HL-60/S4 treated with phorbol 12-myristate 13-acetate at 8.2 ng/mL for 4 days and 3 days (cell line): ENCODE measurements around the gene CAPN9.

Experiments used
- in situ Hi-C: fragments of 300-500 bp; cut with MboI; formaldehyde crosslinking; loops from 2 replicates; pipeline ENCODE4 v1.15.0; 2022; ENCODE audit warnings: low sequenced_read_pairs

CAPN9 gene

GRCh38 chr1:230820568-230820967 lies 73.4 kb downstream of the CAPN9 start:
- in situ Hi-C loops = no loop called here

- in situ Hi-C loops = no loop called here
These were observed 74.2 kb downstream of the CAPN9 start for GRCh38 chr1:230821346-230821745.

- in situ Hi-C loops = no loop called here
These were observed 74.9 kb downstream of the CAPN9 start for GRCh38 chr1:230822092-230822581.

- in situ Hi-C loops = no loop called here
These were observed 76.2 kb downstream of the CAPN9 start for GRCh38 chr1:230823426-230823825.

- in situ Hi-C loops = no loop called here
These were observed 76.8 kb downstream of the CAPN9 start for GRCh38 chr1:230823931-230824381.

GRCh38 chr1:230824551-230824918 lies 77.3 kb downstream of the CAPN9 start:
- in situ Hi-C loops = no loop called here

GRCh38 chr1:230824919-230825721 lies 77.9 kb downstream of the CAPN9 start:
- in situ Hi-C loops = no loop called here

- in situ Hi-C loops = no loop called here
These were observed 78.6 kb downstream of the CAPN9 start for GRCh38 chr1:230825761-230826160.

- in situ Hi-C loops = no loop called here
These were observed 79.1 kb downstream of the CAPN9 start for GRCh38 chr1:230826166-230826875.

GRCh38 chr1:230827081-230827681 lies 80.0 kb downstream of the CAPN9 start:
- in situ Hi-C loops = no loop called here

GRCh38 chr1:230827801-230828200 lies 80.6 kb downstream of the CAPN9 start:
- in situ Hi-C loops = no loop called here

- in situ Hi-C loops = no loop called here
These were observed 81.2 kb downstream of the CAPN9 start for GRCh38 chr1:230828421-230828820.

- in situ Hi-C loops = no loop called here
These were observed 84.6 kb downstream of the CAPN9 start for GRCh38 chr1:230831771-230832170.

GRCh38 chr1:230832476-230832875 lies 85.3 kb downstream of the CAPN9 start:
- in situ Hi-C loops = no loop called here

GRCh38 chr1:230833511-230833910 lies 86.3 kb downstream of the CAPN9 start:
- in situ Hi-C loops = no loop called here

GRCh38 chr1:230834292-230834691 lies 87.1 kb downstream of the CAPN9 start:
- in situ Hi-C loops = no loop called here

- in situ Hi-C loops = no loop called here
These were observed 89.2 kb downstream of the CAPN9 start for GRCh38 chr1:230836347-230836746.

- in situ Hi-C loops = no loop called here
These were observed 89.6 kb downstream of the CAPN9 start for GRCh38 chr1:230836793-230837192.

- in situ Hi-C loops = no loop called here
These were observed 92.0 kb downstream of the CAPN9 start for GRCh38 chr1:230839173-230839572.

- in situ Hi-C loops = no loop called here
These were observed 95.6 kb downstream of the CAPN9 start for GRCh38 chr1:230842801-230843200.

- in situ Hi-C loops = no loop called here
These were observed 96.5 kb downstream of the CAPN9 start for GRCh38 chr1:230843503-230844309.
